GM12878 (cell line): ENCODE measurements around the gene BBOF1. TPM values are rescaled to one million over a fixed set of nuclear protein-coding genes. Genes with fewer than 3 reads are reported as not detected.
"Not testable (repeated sequence)": the region's sequence is repeated elsewhere in the genome, so short reads cannot be mapped to it uniquely, and the experiment has no call there.

Source experiments
- ATAC-seq: fragments of 200-7000 bp; cut with Tn5 transposase; 3 replicates; pipeline ENCODE4 v1.9.1; 2020; ENCODE audit warnings: mild to moderate bottlenecking, moderate library complexity
- BruUV-seq: library from RNA; stranded (reverse); fragments of 400-500 nt; replicated peaks from 2 replicates; lab custom pipeline; 2021; lab: Mats Ljungman, UMichigan
- CTCF ChIA-PET: fragments of 300-600 bp; sonication (Branson Sonifier 250); formaldehyde crosslinking; extraction: SDS; loops from one replicate; lab custom pipeline; 2021; ENCODE audit warnings: inconsistent platforms; lab: Yijun Ruan, JAX
- POLR2A ChIA-PET: fragments of 350-600 bp; formaldehyde crosslinking; extraction: SDS; loops from one replicate; lab custom pipeline; 2021; ENCODE audit warnings: inconsistent platforms; lab: Charles Lee
- RAD21 ChIA-PET: fragments of 300-600 bp; sonication (Branson Sonifier 250); formaldehyde crosslinking; loops from one replicate; lab custom pipeline; 2023; ENCODE audit warnings: antibody characterized with exemption; ENCODE audit not compliant: unreplicated experiment; lab: Charles Lee
- SMC1A ChIA-PET: fragments of 300-600 bp; sonication (Branson Sonifier 250); formaldehyde crosslinking; loops from one replicate; lab custom pipeline; 2023; ENCODE audit not compliant: unreplicated experiment, uncharacterized antibody; lab: Charles Lee
- DNase-seq: peaks from one replicate; pipeline ENCODE4 v3.0.0-alpha.2; 2011; ENCODE audit warnings: low read depth, low spot score
- FAIRE-seq: peaks from 3 replicates; lab custom pipeline; 2011; peaks lifted over from hg19 to GRCh38; lab: Jason Lieb, UNC
- H2AFZ ChIP-seq: 2 replicates; pipeline ENCODE4 v1.6.0; 2011; ENCODE audit warnings: low read depth, low read length, control low read depth; ENCODE audit not compliant: control insufficient read depth
- H3K27ac ChIP-seq: 2 replicates; pipeline ENCODE4 v1.5.1; 2011; ENCODE audit warnings: control low read depth; ENCODE audit not compliant: control insufficient read depth, insufficient read depth
- H3K27me3 ChIP-seq, 2 experiments: replicated peaks in 1 of 2; 2 replicates each; pipeline versions ENCODE4 v1.6.0 to v1.6.1; 2011; ENCODE audit warnings: low read length in 1 of 2; ENCODE audit not compliant: control insufficient read depth in 2 of 2, insufficient read depth in 2 of 2
- H3K36me3 ChIP-seq, 2 experiments: 2 replicates each; pipeline ENCODE4 v1.5.1; 2011; ENCODE audit warnings: low read length in 1 of 2; ENCODE audit not compliant: control insufficient read depth in 2 of 2, insufficient read depth in 2 of 2
- H3K4me1 ChIP-seq: 2 replicates; pipeline ENCODE4 v1.6.1; 2011; ENCODE audit warnings: mild to moderate bottlenecking, low read length, moderate library complexity, mixed read lengths; ENCODE audit not compliant: control insufficient read depth, insufficient read depth
- H3K4me2 ChIP-seq: 2 replicates; pipeline ENCODE4 v1.6.0; 2011; ENCODE audit warnings: control low read depth; ENCODE audit not compliant: control insufficient read depth, insufficient read depth
- H3K4me3 ChIP-seq: fragments of 200-600 bp; sonication (generic); 2 replicates; pipeline ENCODE4 v1.5.1; 2016
- H3K79me2 ChIP-seq: 2 replicates; pipeline ENCODE4 v1.6.0; 2011; ENCODE audit warnings: low read length; ENCODE audit not compliant: control insufficient read depth, insufficient read depth
- H3K9ac ChIP-seq: 2 replicates; pipeline ENCODE4 v1.8.0; 2011; ENCODE audit warnings: low read length, control low read depth, mixed read lengths; ENCODE audit not compliant: control insufficient read depth, insufficient read depth
- H3K9me3 ChIP-seq: replicated peaks from 3 replicates; pipeline ENCODE4 v1.5.1; 2011; ENCODE audit warnings: mild to moderate bottlenecking, low read length; ENCODE audit not compliant: control insufficient read depth, insufficient read depth
- H4K20me1 ChIP-seq: 2 replicates; pipeline ENCODE4 v1.6.0; 2011; ENCODE audit not compliant: control insufficient read depth, insufficient read depth
- BMI1 ChIP-seq: fragments of 450-650 bp; IDR thresholded peaks from 2 replicates; pipeline ENCODE4 v1.6.1; 2016; ENCODE audit warnings: mild to moderate bottlenecking, moderate library complexity, borderline replicate concordance
- EZH2 ChIP-seq: IDR thresholded peaks from 2 replicates; pipeline ENCODE4 v1.6.1; 2012; ENCODE audit warnings: low read depth, mild to moderate bottlenecking, control low read depth, inconsistent platforms, low read length, borderline replicate concordance; ENCODE audit not compliant: control insufficient read depth
- IKZF1 ChIP-seq: fragments of 450-650 bp; conservative IDR thresholded peaks from 2 replicates; pipeline ENCODE4 v1.6.1; 2017; ENCODE audit warnings: antibody characterized with exemption, mild to moderate bottlenecking
- NFIC ChIP-seq: IDR thresholded peaks from 2 replicates; pipeline ENCODE4 v1.6.1; 2012; ENCODE audit warnings: low read depth, mild to moderate bottlenecking, inconsistent platforms, low read length, moderate library complexity
- PAX5 ChIP-seq: IDR thresholded peaks from 2 replicates; pipeline ENCODE4 v1.6.1; 2011; ENCODE audit warnings: low read depth, low read length, borderline replicate concordance
- SP1 ChIP-seq: IDR thresholded peaks from one replicate; pipeline ENCODE4 v1.6.1; 2011; ENCODE audit warnings: low read depth, low read length
- ZNF217 ChIP-seq: fragments of 450-650 bp; IDR thresholded peaks from 2 replicates; pipeline ENCODE4 v1.6.1; 2017; ENCODE audit warnings: antibody characterized with exemption, mild to moderate bottlenecking
- ZNF24 ChIP-seq: fragments of 450-650 bp; IDR thresholded peaks from 2 replicates; pipeline ENCODE4 v1.6.1; 2017; ENCODE audit warnings: antibody characterized with exemption, mild to moderate bottlenecking
- WGBS: methylation state at CpG from one replicate; pipeline ENCODE4 v1.1.6; 2016; ENCODE audit warnings: low lambda C conversion rate; ENCODE audit not compliant: insufficient replicate concordance, insufficient coverage; ENCODE audit errors: missing lambda C conversion rate; 5-methylcytosine and 5-hydroxymethylcytosine counted together
- in situ Hi-C: fragments of 300-500 bp; cut with MboI; formaldehyde crosslinking; loops from 9 replicates; pipeline ENCODE4 v1.14.3; 2018; ENCODE audit warnings: mixed read lengths
- intact Hi-C: fragments of 100-400 bp; cut with micrococcal nuclease; formaldehyde crosslinking; loops from one replicate; pipeline ENCODE4 v1.14.2; 2022; ENCODE audit not compliant: unreplicated experiment
- polyA plus RNA-seq, 11 experiments: library from polyadenylated mRNA; depleted of rRNA in 4 of 11; unstranded in 6 of 11; stranded (reverse) in 5 of 11; fragments of >200 nt; fragmentation: Nextera tagmentation in 4 of 11; fragmentation: Illumina TruSeq in 1 of 11; extraction: Ambion mirVana in 4 of 11; extraction: Trizol in 1 of 11; gene quantifications; 1 replicate in 1 of 11; 2 replicates in 10 of 11; pipeline versions ENCODE4 v1.2.1 to v1.2.3, GENCODE V29; 2011 to 2016; ENCODE audit warnings: inconsistent platforms in 2 of 11, missing spikeins in 2 of 11, low read depth in 1 of 11
- total RNA-seq, 4 experiments: library from RNA; depleted of rRNA in 3 of 4; stranded (reverse); fragments of >200 nt in 3 of 4; fragmentation: Illumina TruSeq in 1 of 4; extraction: Trizol in 1 of 4; gene quantifications; 2 replicates each; pipeline versions ENCODE4 v1.2.1 to v1.2.3, GENCODE V29; 2013 to 2021
- TF ChIP-seq, protein P1 (sequence below): IDR thresholded peaks from 2 replicates; pipeline ENCODE4 v1.6.1; 2012; ENCODE audit warnings: improper control_type of control experiment, low read depth, low read length; ENCODE audit not compliant: insufficient replicate concordance
- TF ChIP-seq, protein P2 (sequence below): IDR thresholded peaks from 2 replicates; pipeline ENCODE4 v1.6.1; 2012; ENCODE audit warnings: low read depth, low read length, improper control_type of control experiment
- TF ChIP-seq, protein P3 (sequence below): fragments of 450-650 bp; IDR thresholded peaks from 2 replicates; pipeline ENCODE4 v1.6.1; 2014; ENCODE audit warnings: mild to moderate bottlenecking
- TF ChIP-seq, protein P4 (sequence below): fragments of 450-650 bp; IDR thresholded peaks from 2 replicates; pipeline ENCODE4 v1.6.1; 2017; ENCODE audit warnings: mild to moderate bottlenecking

BBOF1 gene
- total and polyA plus RNA-seq, 10 of the 15 experiments (the other 5 are each of a cell fraction or from before 2014, with no cell fraction given): 0.50 to 2.6 (median 0.79) TPM

DNA sequence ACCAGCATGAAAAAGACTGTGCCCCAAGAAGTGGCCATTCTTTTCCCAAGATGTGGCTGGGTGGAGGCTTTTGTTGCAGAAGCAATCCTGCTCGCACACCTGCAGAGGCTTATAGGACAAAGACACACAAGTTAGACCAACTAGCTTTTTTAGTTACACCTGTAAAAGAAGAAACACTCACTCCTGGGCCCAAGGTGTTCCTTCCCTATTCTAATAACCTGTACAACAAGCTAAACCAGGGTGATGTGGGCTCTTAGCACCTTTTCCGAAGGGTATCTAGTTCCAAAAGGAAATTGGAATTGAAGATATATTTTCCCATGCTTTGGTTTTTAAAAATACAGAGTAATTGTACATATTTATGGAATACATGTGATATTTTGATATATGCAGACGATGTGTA lies 31.1 kb upstream of the BBOF1 start (continued):
- TF ChIP-seq, protein P1, sequence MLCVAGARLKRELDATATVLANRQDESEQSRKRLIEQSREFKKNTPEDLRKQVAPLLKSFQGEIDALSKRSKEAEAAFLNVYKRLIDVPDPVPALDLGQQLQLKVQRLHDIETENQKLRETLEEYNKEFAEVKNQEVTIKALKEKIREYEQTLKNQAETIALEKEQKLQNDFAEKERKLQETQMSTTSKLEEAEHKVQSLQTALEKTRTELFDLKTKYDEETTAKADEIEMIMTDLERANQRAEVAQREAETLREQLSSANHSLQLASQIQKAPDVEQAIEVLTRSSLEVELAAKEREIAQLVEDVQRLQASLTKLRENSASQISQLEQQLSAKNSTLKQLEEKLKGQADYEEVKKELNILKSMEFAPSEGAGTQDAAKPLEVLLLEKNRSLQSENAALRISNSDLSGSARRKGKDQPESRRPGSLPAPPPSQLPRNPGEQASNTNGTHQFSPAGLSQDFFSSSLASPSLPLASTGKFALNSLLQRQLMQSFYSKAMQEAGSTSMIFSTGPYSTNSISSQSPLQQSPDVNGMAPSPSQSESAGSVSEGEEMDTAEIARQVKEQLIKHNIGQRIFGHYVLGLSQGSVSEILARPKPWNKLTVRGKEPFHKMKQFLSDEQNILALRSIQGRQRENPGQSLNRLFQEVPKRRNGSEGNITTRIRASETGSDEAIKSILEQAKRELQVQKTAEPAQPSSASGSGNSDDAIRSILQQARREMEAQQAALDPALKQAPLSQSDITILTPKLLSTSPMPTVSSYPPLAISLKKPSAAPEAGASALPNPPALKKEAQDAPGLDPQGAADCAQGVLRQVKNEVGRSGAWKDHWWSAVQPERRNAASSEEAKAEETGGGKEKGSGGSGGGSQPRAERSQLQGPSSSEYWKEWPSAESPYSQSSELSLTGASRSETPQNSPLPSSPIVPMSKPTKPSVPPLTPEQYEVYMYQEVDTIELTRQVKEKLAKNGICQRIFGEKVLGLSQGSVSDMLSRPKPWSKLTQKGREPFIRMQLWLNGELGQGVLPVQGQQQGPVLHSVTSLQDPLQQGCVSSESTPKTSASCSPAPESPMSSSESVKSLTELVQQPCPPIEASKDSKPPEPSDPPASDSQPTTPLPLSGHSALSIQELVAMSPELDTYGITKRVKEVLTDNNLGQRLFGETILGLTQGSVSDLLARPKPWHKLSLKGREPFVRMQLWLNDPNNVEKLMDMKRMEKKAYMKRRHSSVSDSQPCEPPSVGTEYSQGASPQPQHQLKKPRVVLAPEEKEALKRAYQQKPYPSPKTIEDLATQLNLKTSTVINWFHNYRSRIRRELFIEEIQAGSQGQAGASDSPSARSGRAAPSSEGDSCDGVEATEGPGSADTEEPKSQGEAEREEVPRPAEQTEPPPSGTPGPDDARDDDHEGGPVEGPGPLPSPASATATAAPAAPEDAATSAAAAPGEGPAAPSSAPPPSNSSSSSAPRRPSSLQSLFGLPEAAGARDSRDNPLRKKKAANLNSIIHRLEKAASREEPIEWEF: no peak
- TF ChIP-seq, protein P2, sequence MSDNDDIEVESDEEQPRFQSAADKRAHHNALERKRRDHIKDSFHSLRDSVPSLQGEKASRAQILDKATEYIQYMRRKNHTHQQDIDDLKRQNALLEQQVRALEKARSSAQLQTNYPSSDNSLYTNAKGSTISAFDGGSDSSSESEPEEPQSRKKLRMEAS: no peak
- TF ChIP-seq PAX5 (no peak), EZH2 (no peak), BMI1 (no peak), ZNF217 (no peak), SP1 (no peak), NFIC (no peak), ZNF24 (no peak), IKZF1 (no peak)
- TF ChIP-seq, protein P3, sequence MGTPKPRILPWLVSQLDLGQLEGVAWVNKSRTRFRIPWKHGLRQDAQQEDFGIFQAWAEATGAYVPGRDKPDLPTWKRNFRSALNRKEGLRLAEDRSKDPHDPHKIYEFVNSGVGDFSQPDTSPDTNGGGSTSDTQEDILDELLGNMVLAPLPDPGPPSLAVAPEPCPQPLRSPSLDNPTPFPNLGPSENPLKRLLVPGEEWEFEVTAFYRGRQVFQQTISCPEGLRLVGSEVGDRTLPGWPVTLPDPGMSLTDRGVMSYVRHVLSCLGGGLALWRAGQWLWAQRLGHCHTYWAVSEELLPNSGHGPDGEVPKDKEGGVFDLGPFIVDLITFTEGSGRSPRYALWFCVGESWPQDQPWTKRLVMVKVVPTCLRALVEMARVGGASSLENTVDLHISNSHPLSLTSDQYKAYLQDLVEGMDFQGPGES: no peak
- TF ChIP-seq, protein P4, sequence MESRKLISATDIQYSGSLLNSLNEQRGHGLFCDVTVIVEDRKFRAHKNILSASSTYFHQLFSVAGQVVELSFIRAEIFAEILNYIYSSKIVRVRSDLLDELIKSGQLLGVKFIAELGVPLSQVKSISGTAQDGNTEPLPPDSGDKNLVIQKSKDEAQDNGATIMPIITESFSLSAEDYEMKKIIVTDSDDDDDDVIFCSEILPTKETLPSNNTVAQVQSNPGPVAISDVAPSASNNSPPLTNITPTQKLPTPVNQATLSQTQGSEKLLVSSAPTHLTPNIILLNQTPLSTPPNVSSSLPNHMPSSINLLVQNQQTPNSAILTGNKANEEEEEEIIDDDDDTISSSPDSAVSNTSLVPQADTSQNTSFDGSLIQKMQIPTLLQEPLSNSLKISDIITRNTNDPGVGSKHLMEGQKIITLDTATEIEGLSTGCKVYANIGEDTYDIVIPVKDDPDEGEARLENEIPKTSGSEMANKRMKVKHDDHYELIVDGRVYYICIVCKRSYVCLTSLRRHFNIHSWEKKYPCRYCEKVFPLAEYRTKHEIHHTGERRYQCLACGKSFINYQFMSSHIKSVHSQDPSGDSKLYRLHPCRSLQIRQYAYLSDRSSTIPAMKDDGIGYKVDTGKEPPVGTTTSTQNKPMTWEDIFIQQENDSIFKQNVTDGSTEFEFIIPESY: no peak

DNA sequence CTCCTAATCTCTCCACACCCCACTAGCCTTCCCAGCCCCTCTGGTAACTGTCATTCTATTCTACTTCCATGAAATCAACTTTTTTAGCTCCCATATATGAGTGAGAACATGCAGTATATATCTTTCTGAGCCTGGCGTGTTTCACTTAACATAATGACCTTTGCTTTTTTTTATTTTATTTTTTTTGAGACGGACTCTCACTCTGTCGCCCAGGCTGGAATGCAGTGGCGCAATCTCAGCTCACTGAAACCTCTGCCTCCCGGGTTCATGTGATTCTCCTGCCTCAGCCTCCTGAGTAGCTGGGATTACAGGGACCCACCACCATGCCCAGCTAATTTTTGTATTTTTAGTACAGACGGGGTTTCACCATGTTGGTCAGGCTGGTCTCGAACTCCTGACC lies 30.5 kb upstream of the BBOF1 start:
- WGBS: 95% methylated on average over 6 of the region's 7 CpGs
- H3K4me2 ChIP-seq, RAD21 ChIA-PET, H3K27ac ChIP-seq, H3K36me3 ChIP-seq, BruUV-seq, H3K79me2 ChIP-seq, intact Hi-C loops, H4K20me1 ChIP-seq, H3K9ac ChIP-seq, ATAC-seq, H3K27me3 ChIP-seq, H2AFZ ChIP-seq, FAIRE-seq, in situ Hi-C loops, H3K4me3 ChIP-seq, H3K9me3 ChIP-seq, H3K4me1 ChIP-seq, CTCF ChIA-PET, DNase-seq: not testable (repeated sequence)
- ChIA-PET SMC1A (interaction anchor here (1.0 to 1.4 kb wide), 2 partner anchors 13 to 945 kb away, joined by 4 to 5 read pairs; no protein-coding TSS in a partner anchor), POLR2A (interaction anchor here (0.6 kb wide), 1 partner anchor 191 kb away, joined by 5 read pairs; no protein-coding TSS in a partner anchor)
